HUES48 (cell line): ENCODE results near the gene ADARB2.

ENCODE experiments used
- H3K27ac ChIP-seq: one replicate; pipeline ENCODE4 v1.7.0; 2013; ENCODE audit warnings: low read depth, low read length, inconsistent platforms
- H3K27me3 ChIP-seq: 2 replicates; pipeline ENCODE4 v1.6.1; 2013; ENCODE audit warnings: mild to moderate bottlenecking, low read length; ENCODE audit not compliant: control insufficient read depth, insufficient read depth
- H3K36me3 ChIP-seq: 2 replicates; pipeline ENCODE4 v1.6.1; 2013; ENCODE audit warnings: low read length; ENCODE audit not compliant: control insufficient read depth, insufficient read depth
- H3K4me1 ChIP-seq: 2 replicates; pipeline ENCODE4 v1.6.1; 2013; ENCODE audit warnings: mild to moderate bottlenecking, low read length; ENCODE audit not compliant: control insufficient read depth, insufficient read depth
- H3K4me3 ChIP-seq: 2 replicates; pipeline ENCODE4 v1.5.1; 2013; ENCODE audit warnings: mild to moderate bottlenecking, low read depth, low read length
- H3K9ac ChIP-seq: 2 replicates; pipeline ENCODE4 v1.6.1; 2013; ENCODE audit warnings: mild to moderate bottlenecking, low read depth, low read length, moderate library complexity
- H3K9me3 ChIP-seq: 2 replicates; pipeline ENCODE4 v1.6.1; 2013; ENCODE audit warnings: low read length; ENCODE audit not compliant: control insufficient read depth, insufficient read depth

The ADARB2 gene

GRCh38 chr10:1297566-1298301 is 439.6 kb downstream of the ADARB2 start:
- Histone ChIP-seq H3K4me1 (peaks cover 23% of the 10 kb centered on the region), H3K27me3 (no peaks in the 10 kb centered on the region), H3K9me3 (peaks cover 15% of the 10 kb centered on the region; the same call in 1 of the 2 replicates), H3K27ac (no peak overlapping the region), H3K36me3 (no peaks in the 10 kb centered on the region), H3K4me3 (no peak overlapping the region), H3K9ac (no peak overlapping the region)

- no peak overlapping the region for H3K4me3 ChIP-seq
- H3K27ac ChIP-seq: no peak overlapping the region
- H3K36me3 ChIP-seq: no peaks in the 10 kb centered on the region
- H3K9me3 ChIP-seq: peaks cover 7% of the 10 kb centered on the region; the same call in 1 of the 2 replicates
- no peaks in the 10 kb centered on the region for H3K27me3 ChIP-seq
- H3K9ac ChIP-seq: no peak overlapping the region
- H3K4me1 ChIP-seq: peaks cover 23% of the 10 kb centered on the region
Measured at GRCh38 chr10:1295756-1296480, 441.4 kb downstream of the ADARB2 start.

GRCh38 chr10:1294748-1295147 is 442.6 kb downstream of the ADARB2 start:
- H3K4me1 ChIP-seq: peaks cover 23% of the 10 kb centered on the region
- no peak overlapping the region for H3K27ac ChIP-seq

GRCh38 chr10:1293636-1294435 is 443.5 kb downstream of the ADARB2 start:
- H3K4me3 ChIP-seq: peak overlapping the region; percentile 37
- H3K9ac ChIP-seq: no peak overlapping the region
- peaks cover 3% of the 10 kb centered on the region; the same call in 1 of the 2 replicates for H3K9me3 ChIP-seq
- peaks cover 23% of the 10 kb centered on the region for H3K4me1 ChIP-seq
- H3K27ac ChIP-seq: peak overlapping the region; percentile 31
- H3K36me3 ChIP-seq: no peaks in the 10 kb centered on the region
- no peaks in the 10 kb centered on the region for H3K27me3 ChIP-seq

More at GRCh38 chr10:1294748-1295147, 442.6 kb downstream of the ADARB2 start:
- no peaks in the 10 kb centered on the region for H3K27me3 ChIP-seq
- H3K9ac ChIP-seq: no peak overlapping the region
- H3K36me3 ChIP-seq: no peaks in the 10 kb centered on the region
- H3K4me3 ChIP-seq: no peak overlapping the region
- H3K9me3 ChIP-seq: peaks cover 3% of the 10 kb centered on the region; the same call in 1 of the 2 replicates

GRCh38 chr10:1293157-1293556 is 444.2 kb downstream of the ADARB2 start:
- peaks cover 3% of the 10 kb centered on the region; the same call in 1 of the 2 replicates for H3K9me3 ChIP-seq
- no peaks in the 10 kb centered on the region for H3K27me3 ChIP-seq
- peak overlapping the region; percentile 37; the same call in 1 of the 2 replicates for H3K4me3 ChIP-seq
- peaks cover 21% of the 10 kb centered on the region for H3K4me1 ChIP-seq
- no peak overlapping the region for H3K27ac ChIP-seq
- H3K36me3 ChIP-seq: no peaks in the 10 kb centered on the region
- no peak overlapping the region for H3K9ac ChIP-seq

- Histone ChIP-seq H3K4me1 (peaks cover 16% of the 10 kb centered on the region), H3K27ac (peak overlapping the region; percentile 23), H3K36me3 (no peaks in the 10 kb centered on the region), H3K9me3 (peaks cover 3% of the 10 kb centered on the region; the same call in 1 of the 2 replicates), H3K9ac (no peak overlapping the region), H3K4me3 (no peak overlapping the region), H3K27me3 (no peaks in the 10 kb centered on the region)
Measured at GRCh38 chr10:1292611-1293031, 444.7 kb downstream of the ADARB2 start.

- Histone ChIP-seq H3K27me3 (no peaks in the 10 kb centered on the region), H3K36me3 (no peaks in the 10 kb centered on the region), H3K9ac (no peak overlapping the region), H3K4me3 (no peak overlapping the region), H3K27ac (no peak overlapping the region), H3K9me3 (peaks cover 3% of the 10 kb centered on the region; the same call in 1 of the 2 replicates), H3K4me1 (peaks cover 16% of the 10 kb centered on the region)
Measured at GRCh38 chr10:1291178-1292090, 445.9 kb downstream of the ADARB2 start.

- H3K9me3 ChIP-seq: no peaks in the 10 kb centered on the region
- H3K4me1 ChIP-seq: peaks cover 16% of the 10 kb centered on the region
- no peaks in the 10 kb centered on the region for H3K27me3 ChIP-seq
- no peak overlapping the region for H3K27ac ChIP-seq
- H3K36me3 ChIP-seq: no peaks in the 10 kb centered on the region
- no peak overlapping the region for H3K9ac ChIP-seq
- no peak overlapping the region for H3K4me3 ChIP-seq
Measured at GRCh38 chr10:1290071-1290471, 447.3 kb downstream of the ADARB2 start.

GRCh38 chr10:1289591-1289990 is 447.7 kb downstream of the ADARB2 start:
- no peak overlapping the region for H3K4me3 ChIP-seq
- no peaks in the 10 kb centered on the region for H3K36me3 ChIP-seq
- no peaks in the 10 kb centered on the region for H3K9me3 ChIP-seq
- H3K27me3 ChIP-seq: no peaks in the 10 kb centered on the region
- H3K27ac ChIP-seq: no peak overlapping the region
- peaks cover 14% of the 10 kb centered on the region for H3K4me1 ChIP-seq
- no peak overlapping the region for H3K9ac ChIP-seq

GRCh38 chr10:1287971-1288401 is 449.3 kb downstream of the ADARB2 start:
- Histone ChIP-seq H3K27ac (no peak overlapping the region), H3K4me1 (no peaks in the 10 kb centered on the region), H3K27me3 (no peaks in the 10 kb centered on the region), H3K9me3 (no peaks in the 10 kb centered on the region), H3K9ac (no peak overlapping the region), H3K36me3 (no peaks in the 10 kb centered on the region), H3K4me3 (no peak overlapping the region)
